C4-2B (cell line): ENCODE data around the gene IFI30.
A peak's percentile ranks its signal among the peaks of the same experiment; 100 is the strongest.

Experiments
- H3K27ac ChIP-seq: fragments of 450-650 bp; 2 replicates; pipeline ENCODE4 v1.5.1; 2017
- CTCF ChIP-seq: fragments of 450-650 bp; conservative IDR thresholded peaks from 2 replicates; pipeline ENCODE4 v1.5.1; 2017; ENCODE audit warnings: mild to moderate bottlenecking
- ZFX ChIP-seq: fragments of 450-650 bp; IDR thresholded peaks from 2 replicates; pipeline ENCODE4 v1.6.1; 2017

Gene IFI30

GRCh38 chr19:18174983-18175382, 1.4 kb downstream of the IFI30 start:
- TF ChIP-seq ZFX (no peak), CTCF (no peak)
- H3K27ac ChIP-seq: no peak overlapping the region

GRCh38 chr19:18176367-18177310, 3.0 kb downstream of the IFI30 start:
- TF ChIP-seq ZFX: no peak
- no peak for TF ChIP-seq CTCF

GRCh38 chr19:18179957-18180356, 6.3 kb downstream of the IFI30 start:
- no peak for TF ChIP-seq ZFX
- TF ChIP-seq CTCF: no peak
- H3K27ac ChIP-seq: no peak overlapping the region

More at GRCh38 chr19:18176367-18177310, 3.0 kb downstream of the IFI30 start:
- H3K27ac ChIP-seq: no peak overlapping the region

- TF ChIP-seq CTCF (no peak), ZFX (no peak)
- H3K27ac ChIP-seq: peak overlapping the region; percentile 55
Observed at GRCh38 chr19:18183529-18183928, 9.9 kb downstream of the IFI30 start.

GRCh38 chr19:18185538-18185937, 11.9 kb downstream of the IFI30 start:
- no peak for TF ChIP-seq ZFX
- no peak for TF ChIP-seq CTCF
- no peak overlapping the region for H3K27ac ChIP-seq

GRCh38 chr19:18190278-18190677, 16.7 kb downstream of the IFI30 start:
- peak overlapping the region; percentile 88; the same call in 1 of the 2 replicates for H3K27ac ChIP-seq
- TF ChIP-seq ZFX (no peak), CTCF (no peak)

- H3K27ac ChIP-seq: peak overlapping the region; percentile 88
- TF ChIP-seq ZFX: no peak
- no peak for TF ChIP-seq CTCF
Observed at GRCh38 chr19:18191640-18192062, 18.0 kb downstream of the IFI30 start.
